Measurements from ENCODE around the gene SPEM1. TPM values are rescaled to one million over a fixed set of nuclear protein-coding genes. Genes with fewer than 3 reads are reported as not detected.
"Not testable (repeated sequence)": the region's sequence is repeated elsewhere in the genome, so short reads cannot be mapped to it uniquely, and the experiment has no call there.

Gene SPEM1
- total and polyA plus RNA-seq, 2 of the 13 experiments (the other 11 are each of a cell fraction or from before 2014, with no cell fraction given) = not detected

GRCh38 chr17:7469843-7470242 lies 49.7 kb downstream of the SPEM1 start:
- H2AFZ ChIP-seq (ENCODE audit: low read length); FAIRE-seq; H3K27ac ChIP-seq (ENCODE audit: extremely low read length, insufficient read depth, low read length); H3K4me2 ChIP-seq (ENCODE audit: low read depth, low read length); DNase-seq (ENCODE audit: low spot score); H3K27me3 ChIP-seq (ENCODE audit: control insufficient read depth in 1 of 2, insufficient read depth in 2 of 2, low read length in 2 of 2); ATAC-seq; BruUV-seq (replicated peaks); H3K9me3 ChIP-seq (ENCODE audit: low read length); H3K9ac ChIP-seq (ENCODE audit: insufficient read depth, low read depth, low read length); H3K36me3 ChIP-seq (replicated peaks in 1 of 2; ENCODE audit: control insufficient read depth in 1 of 2, insufficient read depth in 2 of 2, low read length in 2 of 2); H3K4me3 ChIP-seq (replicated peaks in 1 of 3; ENCODE audit: insufficient read depth in 1 of 3, low read depth in 2 of 3, low read length in 3 of 3); in situ Hi-C loops (cut with HindIII; ENCODE audit: extremely low pct_ligation_motif_present, low pct_unique_long_range_greater_than_20kb); CTCF ChIA-PET (ENCODE audit: low intra/inter-chr PET ratio, low total read pairs); intact Hi-C loops (cut with micrococcal nuclease; ENCODE audit: unreplicated experiment): not testable (repeated sequence)
- peaks cover 13% of the 10 kb centered on the region for H4K20me1 ChIP-seq (ENCODE audit: insufficient read depth, low read length)
- TF ChIP-seq CEBPG (CRISPR knock-in tag; IDR thresholded peaks at IDR 0.05) (peak; percentile 65), CEBPB (IDR thresholded peaks at IDR 0.05; ENCODE audit: borderline replicate concordance, low read depth, low read length) (0 out of 2 replicates have a peak, but pooled peaks have one; percentile 11)
- peaks cover 21% of the 10 kb centered on the region for H3K79me2 ChIP-seq (ENCODE audit: insufficient read depth, low read length)
- peaks cover 41% of the 10 kb centered on the region for H3K4me1 ChIP-seq (ENCODE audit: insufficient read depth, low read length)
- POLR2A ChIA-PET = interaction anchor here (1.0 to 1.7 kb wide), 2 partner anchors 14 to 25 kb away, joined by 4 to 5 read pairs; partner anchors contain the start of genes CHRNB1 and POLR2A
- 88% methylated on average over 12 of the region's 12 CpGs for WGBS (ENCODE audit: low lambda C conversion rate)

GRCh38 chr17:7470457-7470973 lies 50.4 kb downstream of the SPEM1 start:
- H3K4me3 ChIP-seq (replicated peaks in 1 of 3; ENCODE audit: insufficient read depth in 1 of 3, low read depth in 2 of 3, low read length in 3 of 3); H2AFZ ChIP-seq (ENCODE audit: low read length); FAIRE-seq; ATAC-seq; DNase-seq (ENCODE audit: low spot score); H3K27ac ChIP-seq (ENCODE audit: extremely low read length, insufficient read depth, low read length); CTCF ChIA-PET (ENCODE audit: low intra/inter-chr PET ratio, low total read pairs); H3K27me3 ChIP-seq (ENCODE audit: control insufficient read depth in 1 of 2, insufficient read depth in 2 of 2, low read length in 2 of 2); H3K36me3 ChIP-seq (replicated peaks in 1 of 2; ENCODE audit: control insufficient read depth in 1 of 2, insufficient read depth in 2 of 2, low read length in 2 of 2); BruUV-seq (replicated peaks); H3K4me2 ChIP-seq (ENCODE audit: low read depth, low read length); in situ Hi-C loops (cut with HindIII; ENCODE audit: extremely low pct_ligation_motif_present, low pct_unique_long_range_greater_than_20kb); H3K9ac ChIP-seq (ENCODE audit: insufficient read depth, low read depth, low read length); intact Hi-C loops (cut with micrococcal nuclease; ENCODE audit: unreplicated experiment); H3K9me3 ChIP-seq (ENCODE audit: low read length): not testable (repeated sequence)
- peaks cover 14% of the 10 kb centered on the region for H4K20me1 ChIP-seq (ENCODE audit: insufficient read depth, low read length)
- H3K79me2 ChIP-seq (ENCODE audit: insufficient read depth, low read length) = peaks cover 22% of the 10 kb centered on the region
- peaks cover 47% of the 10 kb centered on the region for H3K4me1 ChIP-seq (ENCODE audit: insufficient read depth, low read length)
- POLR2A ChIA-PET = interaction anchor here (1.0 to 1.7 kb wide), 2 partner anchors 14 to 25 kb away, joined by 4 to 5 read pairs; partner anchors contain the start of genes CHRNB1 and POLR2A
- WGBS (ENCODE audit: low lambda C conversion rate) = 95% methylated on average over 7 of the region's 8 CpGs

Other genes starting within 250 kb of the SPEM1 start
Only the 30 nearest of the 39 such genes appear.
- gene GABARAP, start 177.9 kb upstream of the SPEM1 start, total RNA-seq (2016; rRNA removed; fragmentation: Illumina TruSeq; extraction: Trizol) = 161 and 239 TPM in 2 replicates
- 274 and 310 TPM in 2 replicates for gene GABARAP, start 177.9 kb upstream of the SPEM1 start, polyA plus RNA-seq (2011; rRNA removed)
- gene CTDNEP1, start 168.6 kb upstream of the SPEM1 start, total RNA-seq (2016; rRNA removed; fragmentation: Illumina TruSeq; extraction: Trizol) = 19.8 and 32.0 TPM in 2 replicates
- 118 and 126 TPM in 2 replicates for gene CTDNEP1, start 168.6 kb upstream of the SPEM1 start, polyA plus RNA-seq (2011; rRNA removed)
- 68.0 and 69.8 TPM in 2 replicates for gene ELP5, start 168.1 kb upstream of the SPEM1 start, total RNA-seq (2016; rRNA removed; fragmentation: Illumina TruSeq; extraction: Trizol)
- gene ELP5, start 168.1 kb upstream of the SPEM1 start, polyA plus RNA-seq (2011; rRNA removed) = 67.6 and 75.4 TPM in 2 replicates
- not detected in 2 replicates for gene CLDN7, start 157.8 kb upstream of the SPEM1 start, total RNA-seq (2016; rRNA removed; fragmentation: Illumina TruSeq; extraction: Trizol)
- gene CLDN7, start 157.8 kb upstream of the SPEM1 start, polyA plus RNA-seq (2011; rRNA removed) = not detected in 2 replicates
- 2.6 and 5.8 TPM in 2 replicates for gene SLC2A4, start 138.6 kb upstream of the SPEM1 start, total RNA-seq (2016; rRNA removed; fragmentation: Illumina TruSeq; extraction: Trizol)
- 4.9 and 6.3 TPM in 2 replicates for gene SLC2A4, start 138.6 kb upstream of the SPEM1 start, polyA plus RNA-seq (2011; rRNA removed)
- 0.22 TPM in 1 of 2 replicates, not detected in the other for gene YBX2, start 125.7 kb upstream of the SPEM1 start, total RNA-seq (2016; rRNA removed; fragmentation: Illumina TruSeq; extraction: Trizol)
- gene YBX2, start 125.7 kb upstream of the SPEM1 start, polyA plus RNA-seq (2011; rRNA removed) = 0.12 TPM in 2 replicates
- gene EIF5A, start 112.7 kb upstream of the SPEM1 start, total RNA-seq (2016; rRNA removed; fragmentation: Illumina TruSeq; extraction: Trizol) = 319 and 367 TPM in 2 replicates
- 280 and 337 TPM in 2 replicates for gene EIF5A, start 112.7 kb upstream of the SPEM1 start, polyA plus RNA-seq (2011; rRNA removed)
- gene GPS2, start 105.0 kb upstream of the SPEM1 start, total RNA-seq (2016; rRNA removed; fragmentation: Illumina TruSeq; extraction: Trizol) = 43.8 and 58.0 TPM in 2 replicates
- 48.0 and 59.4 TPM in 2 replicates for gene GPS2, start 105.0 kb upstream of the SPEM1 start, polyA plus RNA-seq (2011; rRNA removed)
- 6.7 and 15.7 TPM in 2 replicates for gene NEURL4, start 91.0 kb upstream of the SPEM1 start, total RNA-seq (2016; rRNA removed; fragmentation: Illumina TruSeq; extraction: Trizol)
- 14.8 and 15.3 TPM in 2 replicates for gene NEURL4, start 91.0 kb upstream of the SPEM1 start, polyA plus RNA-seq (2011; rRNA removed)
- 1.3 TPM in 1 of 2 replicates, not detected in the other for gene ACAP1, start 83.8 kb upstream of the SPEM1 start, total RNA-seq (2016; rRNA removed; fragmentation: Illumina TruSeq; extraction: Trizol)
- 2.5 and 3.1 TPM in 2 replicates for gene ACAP1, start 83.8 kb upstream of the SPEM1 start, polyA plus RNA-seq (2011; rRNA removed)
- 1.3 and 1.6 TPM in 2 replicates for gene KCTD11, start 68.2 kb upstream of the SPEM1 start, total RNA-seq (2016; rRNA removed; fragmentation: Illumina TruSeq; extraction: Trizol)
- 2.6 and 3.1 TPM in 2 replicates for gene KCTD11, start 68.2 kb upstream of the SPEM1 start, polyA plus RNA-seq (2011; rRNA removed)
- gene TMEM95, start 65.2 kb upstream of the SPEM1 start, total RNA-seq (2016; rRNA removed; fragmentation: Illumina TruSeq; extraction: Trizol) = not detected in 2 replicates
- gene TMEM95, start 65.2 kb upstream of the SPEM1 start, polyA plus RNA-seq (2011; rRNA removed) = not detected in 2 replicates
- gene TNK1, start 39.2 kb upstream of the SPEM1 start, total RNA-seq (2016; rRNA removed; fragmentation: Illumina TruSeq; extraction: Trizol) = 1.7 and 2.0 TPM in 2 replicates
- gene TNK1, start 39.2 kb upstream of the SPEM1 start, polyA plus RNA-seq (2011; rRNA removed) = 3.5 and 3.7 TPM in 2 replicates
- gene PLSCR3, start 25.8 kb upstream of the SPEM1 start, total RNA-seq (2016; rRNA removed; fragmentation: Illumina TruSeq; extraction: Trizol) = 5.6 and 6.0 TPM in 2 replicates
- 6.1 and 6.2 TPM in 2 replicates for gene PLSCR3, start 25.8 kb upstream of the SPEM1 start, polyA plus RNA-seq (2011; rRNA removed)
- 231 and 246 TPM in 2 replicates for gene TMEM256, start 16.2 kb upstream of the SPEM1 start, total RNA-seq (2016; rRNA removed; fragmentation: Illumina TruSeq; extraction: Trizol)
- gene TMEM256, start 16.2 kb upstream of the SPEM1 start, polyA plus RNA-seq (2011; rRNA removed) = 240 and 252 TPM in 2 replicates
- gene NLGN2, start 12.5 kb upstream of the SPEM1 start, total RNA-seq (2016; rRNA removed; fragmentation: Illumina TruSeq; extraction: Trizol) = 1.4 and 1.9 TPM in 2 replicates
- 11.0 and 15.1 TPM in 2 replicates for gene NLGN2, start 12.5 kb upstream of the SPEM1 start, polyA plus RNA-seq (2011; rRNA removed)
- not detected in 2 replicates for gene SPEM2, start 5.3 kb downstream of the SPEM1 start, total RNA-seq (2016; rRNA removed; fragmentation: Illumina TruSeq; extraction: Trizol)
- not detected in 2 replicates for gene SPEM2, start 5.3 kb downstream of the SPEM1 start, polyA plus RNA-seq (2011; rRNA removed)
- gene SPEM3, start 8.5 kb downstream of the SPEM1 start, total RNA-seq (2016; rRNA removed; fragmentation: Illumina TruSeq; extraction: Trizol) = not detected in 2 replicates
- not detected in 2 replicates for gene SPEM3, start 8.5 kb downstream of the SPEM1 start, polyA plus RNA-seq (2011; rRNA removed)
- gene TMEM102, start 15.1 kb downstream of the SPEM1 start, total RNA-seq (2016; rRNA removed; fragmentation: Illumina TruSeq; extraction: Trizol) = 2.0 and 3.1 TPM in 2 replicates
- gene TMEM102, start 15.1 kb downstream of the SPEM1 start, polyA plus RNA-seq (2011; rRNA removed) = 1.6 and 2.8 TPM in 2 replicates
- gene FGF11, start 19.2 kb downstream of the SPEM1 start, total RNA-seq (2016; rRNA removed; fragmentation: Illumina TruSeq; extraction: Trizol) = 0.20 and 0.55 TPM in 2 replicates
- gene FGF11, start 19.2 kb downstream of the SPEM1 start, polyA plus RNA-seq (2011; rRNA removed) = 7.0 and 7.6 TPM in 2 replicates
- gene CHRNB1, start 24.7 kb downstream of the SPEM1 start, total RNA-seq (2016; rRNA removed; fragmentation: Illumina TruSeq; extraction: Trizol) = 3.6 and 5.4 TPM in 2 replicates
- 33.7 and 39.6 TPM in 2 replicates for gene CHRNB1, start 24.7 kb downstream of the SPEM1 start, polyA plus RNA-seq (2011; rRNA removed)
- 3.3 and 4.3 TPM in 2 replicates for gene ZBTB4, start 59.3 kb downstream of the SPEM1 start, total RNA-seq (2016; rRNA removed; fragmentation: Illumina TruSeq; extraction: Trizol)
- 7.4 and 7.9 TPM in 2 replicates for gene ZBTB4, start 59.3 kb downstream of the SPEM1 start, polyA plus RNA-seq (2011; rRNA removed)
- 0.07 TPM in 1 of 2 replicates, not detected in the other for gene SLC35G6, start 61.1 kb downstream of the SPEM1 start, total RNA-seq (2016; rRNA removed; fragmentation: Illumina TruSeq; extraction: Trizol)
- 0.04 TPM in 1 of 2 replicates, not detected in the other for gene SLC35G6, start 61.1 kb downstream of the SPEM1 start, polyA plus RNA-seq (2011; rRNA removed)
- 17.8 and 63.2 TPM in 2 replicates for gene POLR2A, start 64.0 kb downstream of the SPEM1 start, total RNA-seq (2016; rRNA removed; fragmentation: Illumina TruSeq; extraction: Trizol)
- gene POLR2A, start 64.0 kb downstream of the SPEM1 start, polyA plus RNA-seq (2011; rRNA removed) = 17.2 and 18.3 TPM in 2 replicates
- 0.73 and 0.93 TPM in 2 replicates for gene TNFSF12, start 128.7 kb downstream of the SPEM1 start, total RNA-seq (2016; rRNA removed; fragmentation: Illumina TruSeq; extraction: Trizol)
- gene TNFSF12, start 128.7 kb downstream of the SPEM1 start, polyA plus RNA-seq (2011; rRNA removed) = 6.3 and 7.2 TPM in 2 replicates
- 1.7 and 2.5 TPM in 2 replicates for gene TNFSF13, start 138.4 kb downstream of the SPEM1 start, total RNA-seq (2016; rRNA removed; fragmentation: Illumina TruSeq; extraction: Trizol)
- 3.3 TPM in 2 replicates for gene TNFSF13, start 138.4 kb downstream of the SPEM1 start, polyA plus RNA-seq (2011; rRNA removed)
- 64.5 and 75.4 TPM in 2 replicates for gene SENP3, start 141.6 kb downstream of the SPEM1 start, total RNA-seq (2016; rRNA removed; fragmentation: Illumina TruSeq; extraction: Trizol)
- 55.8 and 57.3 TPM in 2 replicates for gene SENP3, start 141.6 kb downstream of the SPEM1 start, polyA plus RNA-seq (2011; rRNA removed)
- 4.1 and 10.3 TPM in 2 replicates for gene CD68, start 159.3 kb downstream of the SPEM1 start, total RNA-seq (2016; rRNA removed; fragmentation: Illumina TruSeq; extraction: Trizol)
- 104 and 124 TPM in 2 replicates for gene CD68, start 159.3 kb downstream of the SPEM1 start, polyA plus RNA-seq (2011; rRNA removed)
- 59.5 and 112 TPM in 2 replicates for gene MPDU1, start 163.5 kb downstream of the SPEM1 start, total RNA-seq (2016; rRNA removed; fragmentation: Illumina TruSeq; extraction: Trizol)
- gene MPDU1, start 163.5 kb downstream of the SPEM1 start, polyA plus RNA-seq (2011; rRNA removed) = 127 and 167 TPM in 2 replicates
- 0.18 TPM in 1 of 2 replicates, not detected in the other for gene SOX15, start 169.8 kb downstream of the SPEM1 start, total RNA-seq (2016; rRNA removed; fragmentation: Illumina TruSeq; extraction: Trizol)
- 0.07 and 0.17 TPM in 2 replicates for gene SOX15, start 169.8 kb downstream of the SPEM1 start, polyA plus RNA-seq (2011; rRNA removed)